ENCODE measurements around the gene CREB5. TPM values are rescaled to one million over a fixed set of nuclear protein-coding genes. Genes with fewer than 3 reads are reported as not detected.

CREB5 gene
- total RNA-seq, 4 donors from 2014 or later, result 16.8 to 22.4 (median 20.9) TPM

GRCh38 chr7:28570113-28570969, 158.0 kb downstream of the CREB5 start:
- TF ChIP-seq POLR2A (IDR thresholded peaks at IDR 0.05), result no peak
- no peak for TF ChIP-seq EP300 (IDR thresholded peaks at IDR 0.05)
- TF ChIP-seq CTCF (IDR thresholded peaks at IDR 0.05), result no peak
- Histone ChIP-seq H3K4me1 (peaks cover 0 to 20% (median 9%) of the 10 kb centered on the region in 4 donors), H3K36me3 (no peaks in the 10 kb centered on the region), H3K4me3 (no peak overlapping the region), H3K9me3 (no peaks in the 10 kb centered on the region), H3K27ac (no peak overlapping the region), H3K27me3 (no peaks in the 10 kb centered on the region)
- DNase-seq (ENCODE audit: low spot score in 2 of 2), result no peak
- 90 to 94% methylated on average over 13 of the region's 13 CpGs for WGBS, 2 donors

- Histone ChIP-seq H3K4me3 (no peak overlapping the region), H3K9me3 (no peaks in the 10 kb centered on the region), H3K4me1 (peaks cover 0 to 20% (median 9%) of the 10 kb centered on the region in 4 donors), H3K27ac (no peak overlapping the region), H3K27me3 (no peaks in the 10 kb centered on the region), H3K36me3 (no peaks in the 10 kb centered on the region)
- 90 to 92% methylated on average over 4 of the region's 4 CpGs for WGBS, 2 donors
- TF ChIP-seq CTCF (IDR thresholded peaks at IDR 0.05) (no peak), EP300 (IDR thresholded peaks at IDR 0.05) (no peak), POLR2A (IDR thresholded peaks at IDR 0.05) (no peak)
- DNase-seq (ENCODE audit: low spot score in 2 of 2), result no peak
Measured at GRCh38 chr7:28570970-28571288, 158.6 kb downstream of the CREB5 start.

- WGBS, 2 donors, result 95 to 98% methylated on average over 4 of the region's 4 CpGs
- Histone ChIP-seq H3K4me1 (peaks cover 0 to 20% (median 9%) of the 10 kb centered on the region in 4 donors), H3K36me3 (no peaks in the 10 kb centered on the region), H3K27me3 (no peaks in the 10 kb centered on the region), H3K4me3 (no peak overlapping the region), H3K27ac (no peak overlapping the region), H3K9me3 (no peaks in the 10 kb centered on the region)
- TF ChIP-seq POLR2A (IDR thresholded peaks at IDR 0.05) (no peak), EP300 (IDR thresholded peaks at IDR 0.05) (no peak), CTCF (IDR thresholded peaks at IDR 0.05) (no peak)
- no peak for DNase-seq (ENCODE audit: low spot score in 2 of 2)
Measured at GRCh38 chr7:28571405-28571804, 159.1 kb downstream of the CREB5 start.

GRCh38 chr7:28572321-28573058, 160.2 kb downstream of the CREB5 start:
- Histone ChIP-seq H3K9me3 (no peaks in the 10 kb centered on the region), H3K4me3 (no peak overlapping the region), H3K4me1 (peaks cover 0 to 20% (median 9%) of the 10 kb centered on the region in 4 donors), H3K27ac (no peak overlapping the region), H3K27me3 (no peaks in the 10 kb centered on the region), H3K36me3 (no peaks in the 10 kb centered on the region)
- TF ChIP-seq EP300 (IDR thresholded peaks at IDR 0.05) (no peak), CTCF (IDR thresholded peaks at IDR 0.05) (no peak), POLR2A (IDR thresholded peaks at IDR 0.05) (no peak)
- WGBS, 2 donors, result 39 to 42% methylated on average over 5 of the region's 5 CpGs
- DNase-seq (ENCODE audit: low spot score in 2 of 2), result no peak

- no peak overlapping the region for H3K4me3 ChIP-seq
- TF ChIP-seq CTCF (IDR thresholded peaks at IDR 0.05) (no peak), EP300 (IDR thresholded peaks at IDR 0.05) (peak in 1 of 2 donors; percentile 22), POLR2A (IDR thresholded peaks at IDR 0.05) (no peak)
- no peak overlapping the region for H3K27ac ChIP-seq
- peaks cover 0 to 20% (median 9%) of the 10 kb centered on the region in 4 donors for H3K4me1 ChIP-seq
- no peaks in the 10 kb centered on the region for H3K27me3 ChIP-seq
- DNase-seq (ENCODE audit: low spot score in 2 of 2), result peak; percentile 17 to 19
- H3K9me3 ChIP-seq, result no peaks in the 10 kb centered on the region
- no peaks in the 10 kb centered on the region for H3K36me3 ChIP-seq
- WGBS, 2 donors, result 32 to 46% methylated on average over 6 of the region's 6 CpGs
Measured at GRCh38 chr7:28573059-28573553, 160.8 kb downstream of the CREB5 start.
